NCI-H146 (cell line): ENCODE data around the gene HMCN1.

Experiments used
- DNase-seq: peaks from one replicate; lab custom pipeline; 2025; lab: John Stamatoyannopoulos, UW

Gene HMCN1

GRCh38 chr1:185912504-185912903, 178.3 kb downstream of the HMCN1 start:
- no peak for DNase-seq

GRCh38 chr1:185914089-185914488, 179.9 kb downstream of the HMCN1 start:
- DNase-seq, result no peak

- no peak for DNase-seq
Observed at GRCh38 chr1:185916861-185917260, 182.7 kb downstream of the HMCN1 start.

DNA sequence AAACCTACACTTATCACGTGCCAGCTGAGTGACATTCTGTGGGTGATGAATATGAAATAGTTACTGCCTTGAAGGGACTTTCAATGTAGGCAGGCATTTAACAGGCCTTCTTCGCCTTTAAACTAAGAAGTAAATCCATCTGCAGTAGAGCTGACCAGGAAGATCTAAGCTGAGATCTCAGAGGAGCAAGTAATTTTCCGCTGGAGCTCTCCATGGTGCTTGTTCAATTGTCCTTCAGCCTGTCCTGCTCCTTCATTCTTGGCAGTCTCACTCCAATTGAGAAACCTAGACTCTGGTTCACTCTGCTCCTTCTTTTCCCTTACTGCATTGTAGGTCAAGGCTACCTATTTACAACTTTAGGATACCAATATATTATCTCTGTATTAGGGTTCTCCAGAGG, 183.5 kb downstream of the HMCN1 start:
- DNase-seq, result no peak

GRCh38 chr1:185920602-185921001, 186.4 kb downstream of the HMCN1 start:
- peak; percentile 18 for DNase-seq

DNA sequence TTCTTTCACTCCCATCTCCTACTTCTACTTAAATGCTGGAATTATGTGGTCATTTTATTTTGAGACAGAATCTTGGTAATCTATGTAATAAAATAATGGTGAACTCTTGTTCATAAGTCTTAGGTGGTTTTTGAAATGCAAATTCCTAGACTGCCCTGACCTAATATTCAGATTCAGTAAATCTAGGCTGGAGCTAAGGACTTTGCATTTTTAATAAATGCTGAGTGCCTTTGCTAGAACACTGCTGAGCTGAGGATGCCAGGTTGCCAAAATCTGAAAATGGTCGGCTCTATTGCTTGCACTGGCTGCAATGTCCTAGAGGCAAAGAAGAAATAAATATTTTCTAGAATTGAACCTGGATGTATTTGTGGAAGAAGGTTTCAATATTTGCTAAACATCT, 187.4 kb downstream of the HMCN1 start:
- no peak for DNase-seq

GRCh38 chr1:185926588-185926987, 192.4 kb downstream of the HMCN1 start:
- DNase-seq, result peak; percentile 18

- no peak for DNase-seq
Observed at GRCh38 chr1:185929776-185930175, 195.6 kb downstream of the HMCN1 start.

DNA sequence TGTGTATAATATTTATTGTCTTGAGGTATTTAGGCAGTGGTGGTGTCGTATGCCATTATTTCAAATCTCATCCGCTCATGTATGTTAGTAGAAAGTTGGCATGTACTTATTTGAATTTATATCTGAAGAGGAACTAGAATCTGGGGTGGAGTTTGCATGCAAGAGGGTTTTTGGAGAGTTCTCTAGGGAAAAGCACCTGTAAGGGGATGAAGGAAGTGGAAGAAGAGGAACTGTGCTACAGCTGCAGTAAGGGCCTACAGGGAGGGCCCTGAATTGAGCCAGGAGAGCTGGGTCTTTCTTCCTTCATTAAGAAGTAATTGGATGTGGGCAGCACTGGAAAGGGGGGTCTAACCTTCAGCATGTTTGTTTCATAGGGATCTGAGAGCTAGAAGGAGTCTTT, 197.2 kb downstream of the HMCN1 start:
- no peak for DNase-seq

DNA sequence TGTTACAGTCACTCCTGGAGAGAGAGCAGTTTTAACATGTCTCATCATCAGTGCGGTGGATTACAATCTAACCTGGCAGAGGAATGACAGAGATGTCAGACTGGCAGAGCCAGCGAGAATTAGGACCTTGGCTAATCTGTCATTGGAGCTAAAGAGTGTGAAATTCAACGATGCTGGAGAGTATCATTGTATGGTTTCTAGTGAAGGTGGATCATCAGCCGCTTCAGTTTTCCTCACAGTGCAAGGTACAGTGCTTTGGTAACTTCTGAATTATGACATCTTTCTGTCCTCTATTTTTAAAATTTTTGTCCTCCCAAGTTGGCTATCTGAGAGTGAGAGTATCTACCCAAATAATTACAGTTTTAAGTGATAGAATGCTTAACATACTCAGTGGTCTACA, 199.4 kb downstream of the HMCN1 start:
- no peak for DNase-seq

- no peak for DNase-seq
Observed at GRCh38 chr1:185934476-185935189, 200.4 kb downstream of the HMCN1 start.

DNA sequence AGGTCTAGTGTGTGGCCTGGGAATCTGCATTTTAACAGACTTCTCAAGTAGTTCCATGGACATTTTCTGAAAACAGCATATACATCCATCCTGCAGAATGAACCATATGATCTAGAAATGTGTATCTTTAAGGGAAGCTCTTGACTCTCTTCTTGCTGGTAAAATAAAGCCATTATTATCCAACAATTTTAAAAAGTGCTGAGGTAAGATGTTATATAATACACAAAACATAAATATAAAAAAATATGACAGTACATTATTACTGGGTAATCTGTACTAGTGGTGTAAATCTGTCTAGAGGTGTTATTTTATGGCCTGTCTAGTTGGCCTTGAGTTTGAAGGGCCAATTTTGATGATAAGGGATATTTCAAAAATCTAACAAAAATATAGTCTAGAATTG, 201.2 kb downstream of the HMCN1 start:
- DNase-seq, result no peak

GRCh38 chr1:185936641-185937040, 202.4 kb downstream of the HMCN1 start:
- DNase-seq, result no peak

DNA sequence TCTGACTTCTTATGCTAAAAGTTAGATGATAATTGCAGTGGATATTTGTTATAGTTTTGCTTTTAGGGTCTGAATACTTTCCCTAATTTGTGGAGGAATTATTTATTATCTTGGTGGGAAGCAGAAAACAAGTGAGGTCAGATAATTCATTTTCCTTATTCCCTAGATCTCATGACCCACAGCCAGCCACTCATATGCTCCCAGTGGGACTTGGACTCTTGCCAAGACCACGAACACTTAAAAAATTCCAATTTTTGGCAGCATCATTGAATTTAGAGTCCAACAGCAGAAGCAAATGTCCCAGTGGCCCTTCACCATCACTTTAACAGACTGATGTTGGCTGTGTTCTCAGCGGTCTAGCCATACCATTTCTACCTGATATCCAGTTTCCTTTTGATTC, 204.2 kb downstream of the HMCN1 start:
- no peak for DNase-seq

DNA sequence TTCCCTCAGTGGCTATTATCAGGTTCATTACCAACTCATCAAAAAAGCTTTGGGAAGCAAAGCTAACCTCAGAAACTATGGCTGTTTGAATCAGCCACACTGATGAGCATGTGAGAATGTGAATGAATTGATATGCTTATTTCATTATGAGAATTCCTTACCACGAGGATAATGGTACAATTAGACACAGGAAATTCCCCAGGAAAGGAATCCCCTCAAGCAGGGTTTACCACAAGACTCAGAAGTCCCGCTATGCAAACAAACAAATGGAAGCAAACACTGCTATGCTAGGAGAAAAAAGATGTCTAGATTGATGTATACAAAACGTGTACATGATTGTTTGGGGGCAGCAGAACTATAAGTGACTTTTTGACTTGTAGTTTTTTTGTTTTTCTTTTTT, 205.0 kb downstream of the HMCN1 start:
- no peak for DNase-seq

DNA sequence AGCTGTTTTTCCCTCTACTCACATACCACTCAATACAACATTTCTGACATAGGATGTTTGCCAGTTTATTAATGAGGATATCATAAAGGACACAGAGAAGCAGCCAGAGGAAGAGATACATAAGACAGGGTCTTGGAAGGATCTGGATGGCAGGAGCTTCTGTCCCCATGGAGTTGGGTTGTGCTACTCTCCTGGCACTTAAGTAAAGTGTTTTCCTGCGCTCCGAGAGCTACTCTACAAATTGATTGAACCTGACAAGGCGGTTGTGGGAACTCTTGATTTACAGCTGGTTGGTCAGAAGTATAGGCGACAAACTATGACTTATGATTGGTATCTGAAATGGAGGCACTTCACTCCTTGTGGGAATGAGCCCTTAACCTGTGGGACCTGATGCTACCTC, 208.8 kb downstream of the HMCN1 start:
- no peak for DNase-seq

DNA sequence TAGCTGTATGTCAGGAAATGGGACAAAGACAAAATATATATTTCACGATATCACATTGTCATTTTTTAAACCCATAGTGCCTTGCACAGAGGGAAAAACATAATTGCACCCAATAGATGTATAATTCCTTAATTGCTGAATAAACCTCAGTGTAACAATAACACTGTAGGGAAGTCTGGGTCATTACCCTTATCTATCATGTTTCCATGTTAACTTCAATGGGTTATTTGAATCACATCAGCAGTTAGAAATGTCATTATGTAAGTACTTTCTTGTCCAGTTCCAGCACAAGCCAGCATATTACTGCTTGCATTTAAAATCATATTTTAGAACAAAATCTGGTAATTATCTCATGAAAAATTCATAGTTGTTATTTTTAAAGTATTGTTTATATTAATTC, 222.7 kb downstream of the HMCN1 start:
- DNase-seq, result peak; percentile 1

GRCh38 chr1:185957441-185958363, 223.5 kb downstream of the HMCN1 start:
- DNase-seq, result no peak

DNA sequence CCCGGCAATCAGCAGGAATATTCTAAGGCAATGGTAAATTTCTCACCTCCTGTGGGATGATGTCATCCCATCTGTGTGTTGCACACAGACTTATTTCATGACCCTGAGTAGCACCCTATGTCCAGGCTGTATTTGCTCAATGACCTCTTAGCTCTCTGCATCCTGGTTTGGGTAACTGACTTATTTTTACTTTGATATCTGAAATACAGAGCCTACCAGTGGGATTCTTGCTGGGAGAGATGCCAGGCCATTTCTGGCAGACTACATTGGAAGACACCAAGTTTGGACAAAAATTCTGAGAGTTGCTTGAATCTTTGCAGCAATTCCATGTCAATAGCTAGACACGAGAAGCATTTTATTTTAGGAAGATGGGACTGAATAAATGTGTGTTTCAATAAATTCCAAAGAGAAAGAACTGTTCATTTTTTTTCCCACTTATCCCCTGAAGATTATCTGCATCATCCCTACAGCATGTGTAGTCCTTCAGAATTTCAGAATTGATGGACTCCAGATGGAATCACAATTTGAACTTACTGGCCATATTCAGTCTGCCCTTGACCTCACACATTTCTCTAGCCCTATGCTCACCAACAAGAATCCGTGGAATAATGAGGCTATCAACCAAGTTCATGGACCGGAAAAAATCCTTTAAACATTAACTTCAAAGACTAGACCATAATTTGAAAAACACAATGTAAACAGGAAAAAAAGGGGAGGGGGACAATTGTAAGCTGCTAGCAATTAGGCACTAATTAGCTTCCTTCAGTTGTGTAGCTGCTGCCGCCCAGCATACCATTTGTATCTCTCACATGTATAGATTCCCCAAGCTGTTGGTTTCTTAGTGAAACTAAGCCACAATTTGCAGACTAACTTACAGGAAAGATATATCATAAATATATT, 226.5 kb downstream of the HMCN1 start:
- DNase-seq, result peak; percentile 20

DNA sequence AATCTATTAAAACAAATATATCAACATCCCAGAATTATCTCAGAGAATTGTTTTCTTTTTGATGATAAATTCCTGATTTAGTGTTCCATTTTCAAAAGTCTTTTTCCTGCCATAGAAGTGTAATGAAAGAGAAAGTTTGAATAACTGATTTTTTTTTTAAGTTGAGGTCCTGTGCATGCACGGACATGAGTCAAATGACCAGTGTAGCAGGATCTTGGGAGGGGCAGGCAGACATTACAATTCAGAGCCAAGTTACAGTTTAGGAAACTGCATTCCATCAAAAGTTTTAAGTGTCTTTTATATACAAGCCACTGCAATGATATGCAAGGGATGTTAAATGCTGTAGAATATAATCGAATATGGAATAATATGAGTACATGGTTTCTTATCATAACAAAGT, 227.5 kb downstream of the HMCN1 start:
- DNase-seq, result no peak

GRCh38 chr1:185964946-185965345, 230.8 kb downstream of the HMCN1 start:
- DNase-seq, result no peak

DNA sequence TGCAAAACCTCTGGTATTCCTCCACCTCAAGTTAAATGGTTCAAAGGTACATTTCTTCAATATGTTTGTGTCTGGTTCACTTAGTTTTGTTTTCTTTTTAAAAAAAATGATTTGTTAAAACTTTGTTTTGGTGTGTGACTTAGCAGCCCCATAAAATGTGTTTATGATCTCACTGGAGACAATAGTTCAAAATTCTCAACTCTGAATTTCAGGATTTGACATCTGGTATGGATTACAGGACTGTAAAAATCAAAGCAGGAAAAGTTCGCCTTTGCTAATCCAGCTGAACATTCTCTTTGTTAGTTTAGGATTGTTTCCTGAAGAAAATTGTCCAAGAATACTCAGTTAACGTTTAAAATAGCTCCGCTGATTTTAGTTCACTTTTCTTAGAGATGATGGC, 231.7 kb downstream of the HMCN1 start:
- no peak for DNase-seq
